ENCODE measurements around the gene SYCE3. TPM values are rescaled to one million over a fixed set of nuclear protein-coding genes. Genes with fewer than 3 reads are reported as not detected.
"Not testable (repeated sequence)": the region's sequence is repeated elsewhere in the genome, so short reads cannot be mapped to it uniquely, and the experiment has no call there.

SYCE3 gene
- total RNA-seq, 1 donor from 2014 or later: 0.71 TPM

GRCh38 chr22:50521710-50522109 is 41.0 kb downstream of the SYCE3 start:
- Histone ChIP-seq H3K27me3 (ENCODE audit: control insufficient read depth, insufficient read depth, low read length) (no peaks in the 10 kb centered on the region), H3K4me3 (ENCODE audit: low read depth, low read length) (no peak overlapping the region), H3K36me3 (ENCODE audit: control insufficient read depth, insufficient read depth, low read length) (peaks cover 4% of the 10 kb centered on the region)
- no peak for DNase-seq (ENCODE audit: low read depth)
- no peak for TF ChIP-seq CTCF (IDR thresholded peaks at IDR 0.05; ENCODE audit: insufficient read depth, low read length, poor library complexity, severe bottlenecking)

GRCh38 chr22:50520826-50521453 is 41.8 kb downstream of the SYCE3 start:
- Histone ChIP-seq H3K4me3 (ENCODE audit: low read depth, low read length) (no peak overlapping the region), H3K36me3 (ENCODE audit: control insufficient read depth, insufficient read depth, low read length) (peaks cover 4% of the 10 kb centered on the region), H3K27me3 (ENCODE audit: control insufficient read depth, insufficient read depth, low read length) (no peaks in the 10 kb centered on the region)
- TF ChIP-seq CTCF (IDR thresholded peaks at IDR 0.05; ENCODE audit: insufficient read depth, low read length, poor library complexity, severe bottlenecking): no peak
- no peak for DNase-seq (ENCODE audit: low read depth)

- H3K4me3 ChIP-seq (ENCODE audit: low read depth, low read length); H3K36me3 ChIP-seq (ENCODE audit: control insufficient read depth, insufficient read depth, low read length); DNase-seq (ENCODE audit: low read depth); H3K27me3 ChIP-seq (ENCODE audit: control insufficient read depth, insufficient read depth, low read length): not testable (repeated sequence)
Measured at GRCh38 chr22:50520184-50520583, 42.5 kb downstream of the SYCE3 start.

DNA sequence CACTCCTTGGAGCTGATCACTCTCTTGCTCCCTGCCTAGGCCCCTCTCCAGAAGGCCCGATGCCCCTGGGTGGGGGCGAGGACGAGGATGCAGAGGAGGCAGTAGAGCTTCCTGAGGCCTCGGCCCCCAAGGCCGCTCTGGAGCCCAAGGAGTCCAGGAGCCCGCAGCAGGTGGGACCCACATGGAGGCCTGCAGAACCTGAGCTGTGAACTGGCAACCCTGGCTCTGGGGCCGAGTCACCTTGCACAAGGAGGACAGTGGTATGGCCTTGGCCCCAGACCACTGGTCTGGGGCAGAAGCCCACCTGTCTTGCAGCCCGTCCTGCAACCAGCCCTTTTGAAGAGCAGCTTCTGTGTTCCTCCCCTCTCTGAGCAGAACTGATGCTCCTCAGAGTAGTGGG is 43.6 kb downstream of the SYCE3 start:
- DNase-seq (ENCODE audit: low read depth): no peak
- H3K36me3 ChIP-seq (ENCODE audit: control insufficient read depth, insufficient read depth, low read length): peaks cover 4% of the 10 kb centered on the region
- H3K27me3 ChIP-seq (ENCODE audit: control insufficient read depth, insufficient read depth, low read length): no peaks in the 10 kb centered on the region
- no peak for TF ChIP-seq CTCF (IDR thresholded peaks at IDR 0.05; ENCODE audit: insufficient read depth, low read length, poor library complexity, severe bottlenecking)
- H3K4me3 ChIP-seq (ENCODE audit: low read depth, low read length): no peak overlapping the region

DNA sequence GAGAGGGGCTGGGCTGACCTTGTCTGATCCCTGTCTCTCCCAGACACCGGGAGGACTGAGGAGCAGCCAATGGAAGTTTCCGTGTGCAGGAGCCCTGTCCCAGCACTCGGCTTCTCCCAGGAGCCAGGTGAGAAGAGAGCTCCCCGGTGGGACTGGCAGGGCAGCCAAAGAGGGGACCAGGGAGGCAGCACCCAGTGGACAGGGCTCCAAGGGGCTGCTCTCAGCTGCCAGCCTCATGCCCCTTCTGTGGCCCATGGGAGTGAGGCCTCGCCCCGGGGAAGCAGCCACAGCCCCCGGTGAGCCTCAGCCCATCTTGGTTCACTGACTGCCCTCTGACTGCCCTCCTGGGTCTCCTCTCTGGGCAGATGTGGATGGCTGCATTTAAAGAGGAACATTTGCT is 44.1 kb downstream of the SYCE3 start:
- DNase-seq (ENCODE audit: low read depth): no peak
- H3K27me3 ChIP-seq (ENCODE audit: control insufficient read depth, insufficient read depth, low read length): no peaks in the 10 kb centered on the region
- H3K4me3 ChIP-seq (ENCODE audit: low read depth, low read length): no peak overlapping the region
- TF ChIP-seq CTCF (IDR thresholded peaks at IDR 0.05; ENCODE audit: insufficient read depth, low read length, poor library complexity, severe bottlenecking): no peak
- H3K36me3 ChIP-seq (ENCODE audit: control insufficient read depth, insufficient read depth, low read length): peaks cover 2% of the 10 kb centered on the region

DNA sequence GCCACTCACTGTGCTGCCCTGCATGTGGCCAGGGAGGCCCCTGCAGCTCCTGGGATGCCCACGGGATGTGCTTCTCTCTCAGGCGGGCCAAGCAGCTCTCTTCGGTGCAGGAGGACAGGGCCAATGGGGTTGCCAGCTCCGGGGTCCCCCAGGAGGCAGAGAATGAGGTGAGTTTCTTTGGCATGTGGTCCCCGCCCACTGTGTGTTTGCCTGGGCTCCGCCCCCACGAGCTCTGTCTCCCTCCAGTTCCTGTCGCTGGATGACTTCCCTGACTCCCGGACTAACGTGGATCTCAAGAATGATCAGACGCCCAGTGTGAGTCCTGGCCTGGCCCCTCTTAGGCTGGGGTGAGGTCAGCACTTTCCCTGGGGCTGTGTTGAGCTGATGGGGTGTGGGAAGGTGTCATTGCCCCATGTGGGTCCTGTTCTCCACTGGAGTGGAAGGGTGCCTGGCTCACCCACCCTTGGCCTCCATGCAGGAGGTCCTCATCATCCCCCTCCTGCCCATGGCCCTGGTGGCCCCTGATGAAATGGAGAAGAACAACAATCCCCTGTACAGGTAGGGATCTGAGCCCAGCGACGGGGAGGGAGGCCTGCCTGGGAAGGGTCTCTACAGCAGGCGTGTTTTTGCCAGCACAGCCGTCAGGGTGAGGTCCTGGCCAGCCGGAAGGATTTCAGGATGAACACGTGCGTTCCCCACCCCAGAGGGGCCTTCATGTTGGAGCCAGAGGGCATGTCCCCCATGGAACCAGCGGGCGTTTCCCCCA is 45.0 kb downstream of the SYCE3 start:
- DNase-seq (ENCODE audit: low read depth): no peak
- no peaks in the 10 kb centered on the region for H3K27me3 ChIP-seq (ENCODE audit: control insufficient read depth, insufficient read depth, low read length)
- no peaks in the 10 kb centered on the region for H3K36me3 ChIP-seq (ENCODE audit: control insufficient read depth, insufficient read depth, low read length)
- TF ChIP-seq CTCF (IDR thresholded peaks at IDR 0.05; ENCODE audit: insufficient read depth, low read length, poor library complexity, severe bottlenecking): no peak
- no peak overlapping the region for H3K4me3 ChIP-seq (ENCODE audit: low read depth, low read length)
